Endodermal cell (in vitro differentiated cells): ENCODE results near the gene DCAF5. TPM values are rescaled to one million over a fixed set of nuclear protein-coding genes. Genes with fewer than 3 reads are reported as not detected.

ENCODE experiments used
- DNase-seq: peaks from one replicate; pipeline ENCODE4 v3.0.0-alpha.2; 2017
- H3K27ac ChIP-seq: 2 replicates; pipeline ENCODE4 v1.5.1; 2013; ENCODE audit warnings: mild to moderate bottlenecking, low read depth, low read length, moderate library complexity
- H3K27me3 ChIP-seq: 2 replicates; pipeline ENCODE4 v1.6.1; 2013; ENCODE audit warnings: mild to moderate bottlenecking, low read length, moderate library complexity; ENCODE audit not compliant: insufficient read depth, control insufficient read depth, poor library complexity, severe bottlenecking
- H3K36me3 ChIP-seq: 2 replicates; pipeline ENCODE4 v1.7.0; 2013; ENCODE audit warnings: mild to moderate bottlenecking, low read length, moderate library complexity; ENCODE audit not compliant: control insufficient read depth, insufficient read depth
- H3K4me1 ChIP-seq: one replicate; pipeline ENCODE4 v1.7.0; 2013; ENCODE audit warnings: low read length; ENCODE audit not compliant: control insufficient read depth, insufficient read depth
- H3K4me3 ChIP-seq: 2 replicates; pipeline ENCODE4 v1.5.1; 2013; ENCODE audit warnings: mild to moderate bottlenecking, low read length, moderate library complexity
- H3K9ac ChIP-seq: 2 replicates; pipeline ENCODE4 v1.6.1; 2013; ENCODE audit warnings: mild to moderate bottlenecking, low read length, moderate library complexity; ENCODE audit not compliant: poor library complexity, severe bottlenecking; ENCODE audit errors: extremely low read depth
- H3K9me3 ChIP-seq: 2 replicates; pipeline ENCODE4 v1.6.1; 2013; ENCODE audit warnings: mild to moderate bottlenecking, low read length, moderate library complexity; ENCODE audit not compliant: control insufficient read depth
- H3K27ac Mint-ChIP-seq: 2 replicates; pipeline ENCODE4 v1.8.0; 2020; ENCODE audit warnings: mixed read lengths
- H3K27me3 Mint-ChIP-seq: 2 replicates; pipeline ENCODE4 v1.8.0; 2021; ENCODE audit warnings: mild to moderate bottlenecking, mixed read lengths; ENCODE audit not compliant: insufficient read depth
- H3K36me3 Mint-ChIP-seq: 2 replicates; pipeline ENCODE4 v1.8.0; 2020; ENCODE audit warnings: low read depth, mixed read lengths
- H3K4me1 Mint-ChIP-seq: 2 replicates; pipeline ENCODE4 v1.8.0; 2020; ENCODE audit warnings: mixed read lengths
- H3K4me3 Mint-ChIP-seq: 2 replicates; pipeline ENCODE4 v1.8.0; 2020; ENCODE audit warnings: mild to moderate bottlenecking, moderate library complexity, mixed read lengths
- H3K9me3 Mint-ChIP-seq: 2 replicates; pipeline ENCODE4 v1.8.0; 2020; ENCODE audit warnings: mild to moderate bottlenecking, mixed read lengths
- WGBS, 2 experiments: methylation state at CpG; one replicate each; pipeline versions ENCODE4 v1.1.5 to v1.1.7; 2013; ENCODE audit warnings: missing lambda C conversion rate in 2 of 2, mixed read lengths in 1 of 2; ENCODE audit not compliant: insufficient coverage in 1 of 2, insufficient read length in 1 of 2; 5-methylcytosine and 5-hydroxymethylcytosine counted together
- total RNA-seq, 2 donors: library from RNA; stranded (reverse); fragmentation: NEBNext Ultra II Directional in 1 of 2; extraction: Animal tissue kit (Norgen Biotek cat#: 25700) in 1 of 2; gene quantifications; 2 replicates in 1 of 2; 3 replicates in 1 of 2; pipeline ENCODE4 v1.2.1, GENCODE V29; 2021
- TF ChIP-seq, protein P1 (sequence below): fragments of 200-600 bp; sonication (generic); conservative IDR thresholded peaks from 2 replicates; pipeline ENCODE4 v1.5.0; 2021; ENCODE audit warnings: antibody characterized with exemption, mild to moderate bottlenecking

DCAF5 gene
- total RNA-seq, 2 donors from 2014 or later, result 61.1 to 69.6 TPM

DNA sequence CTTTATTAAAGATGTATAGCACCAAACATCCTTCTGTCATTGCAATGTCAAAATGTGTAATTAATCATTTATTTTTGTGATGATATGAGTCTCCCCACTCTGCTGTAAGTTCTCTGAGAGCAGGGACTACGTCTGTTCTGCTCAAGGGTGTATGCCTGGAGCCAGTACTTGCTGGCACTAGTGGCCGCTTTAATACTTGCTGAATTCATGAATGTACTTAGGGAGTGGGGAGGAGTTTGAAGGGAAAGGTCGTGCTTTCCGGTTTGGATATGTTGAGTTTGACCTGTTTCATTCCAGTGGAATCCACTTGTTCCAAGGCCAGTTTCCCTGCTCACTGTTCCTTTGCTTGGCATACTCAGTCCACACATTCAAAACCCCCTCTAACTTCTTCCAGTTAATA, 1.9 kb upstream of the DCAF5 start:
- peaks cover 19% of the 10 kb centered on the region for H3K4me1 Mint-ChIP-seq
- 33 to 46% methylated on average over 1 to 4 of the region's 4 CpGs for WGBS, 2 experiments
- H3K4me1 ChIP-seq, result no peaks in the 10 kb centered on the region
- H3K27me3 Mint-ChIP-seq, result peaks cover 3% of the 10 kb centered on the region
- no peaks in the 10 kb centered on the region for H3K36me3 Mint-ChIP-seq
- peak; percentile 49 for DNase-seq
- H3K4me3 ChIP-seq, result no peak overlapping the region
- TF ChIP-seq, protein P1, sequence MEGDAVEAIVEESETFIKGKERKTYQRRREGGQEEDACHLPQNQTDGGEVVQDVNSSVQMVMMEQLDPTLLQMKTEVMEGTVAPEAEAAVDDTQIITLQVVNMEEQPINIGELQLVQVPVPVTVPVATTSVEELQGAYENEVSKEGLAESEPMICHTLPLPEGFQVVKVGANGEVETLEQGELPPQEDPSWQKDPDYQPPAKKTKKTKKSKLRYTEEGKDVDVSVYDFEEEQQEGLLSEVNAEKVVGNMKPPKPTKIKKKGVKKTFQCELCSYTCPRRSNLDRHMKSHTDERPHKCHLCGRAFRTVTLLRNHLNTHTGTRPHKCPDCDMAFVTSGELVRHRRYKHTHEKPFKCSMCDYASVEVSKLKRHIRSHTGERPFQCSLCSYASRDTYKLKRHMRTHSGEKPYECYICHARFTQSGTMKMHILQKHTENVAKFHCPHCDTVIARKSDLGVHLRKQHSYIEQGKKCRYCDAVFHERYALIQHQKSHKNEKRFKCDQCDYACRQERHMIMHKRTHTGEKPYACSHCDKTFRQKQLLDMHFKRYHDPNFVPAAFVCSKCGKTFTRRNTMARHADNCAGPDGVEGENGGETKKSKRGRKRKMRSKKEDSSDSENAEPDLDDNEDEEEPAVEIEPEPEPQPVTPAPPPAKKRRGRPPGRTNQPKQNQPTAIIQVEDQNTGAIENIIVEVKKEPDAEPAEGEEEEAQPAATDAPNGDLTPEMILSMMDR, result peak; percentile 24
- H3K4me3 Mint-ChIP-seq, result peak overlapping the region; percentile 24
- no peaks in the 10 kb centered on the region for H3K27me3 ChIP-seq
- no peaks in the 10 kb centered on the region for H3K9me3 Mint-ChIP-seq
- no peak overlapping the region for H3K9ac ChIP-seq
- no peak overlapping the region for H3K27ac Mint-ChIP-seq
- peaks cover 6% of the 10 kb centered on the region for H3K36me3 ChIP-seq
- H3K9me3 ChIP-seq, result no peaks in the 10 kb centered on the region
- H3K27ac ChIP-seq, result no peak overlapping the region

- Histone ChIP-seq H3K27ac (no peak overlapping the region), H3K9ac (peak overlapping the region; percentile 82), H3K9me3 (no peaks in the 10 kb centered on the region), H3K4me3 (peak overlapping the region; percentile 96), H3K4me1 (peaks cover 5% of the 10 kb centered on the region), H3K27me3 (no peaks in the 10 kb centered on the region), H3K36me3 (peaks cover 11% of the 10 kb centered on the region)
- Mint-ChIP-seq H3K4me3 (peak overlapping the region; percentile 90), H3K27me3 (peaks cover 3% of the 10 kb centered on the region), H3K36me3 (peaks cover 2% of the 10 kb centered on the region), H3K4me1 (peaks cover 28% of the 10 kb centered on the region), H3K27ac (peak overlapping the region; percentile 95), H3K9me3 (no peaks in the 10 kb centered on the region)
- 10 to 15% methylated on average over 13 of the region's 13 CpGs for WGBS, 2 experiments
- TF ChIP-seq, protein P1, result no peak
- DNase-seq, result peak; percentile 53
Observed at GRCh38 chr14:69153873-69154270, 953 bp upstream of the DCAF5 start.

DNA sequence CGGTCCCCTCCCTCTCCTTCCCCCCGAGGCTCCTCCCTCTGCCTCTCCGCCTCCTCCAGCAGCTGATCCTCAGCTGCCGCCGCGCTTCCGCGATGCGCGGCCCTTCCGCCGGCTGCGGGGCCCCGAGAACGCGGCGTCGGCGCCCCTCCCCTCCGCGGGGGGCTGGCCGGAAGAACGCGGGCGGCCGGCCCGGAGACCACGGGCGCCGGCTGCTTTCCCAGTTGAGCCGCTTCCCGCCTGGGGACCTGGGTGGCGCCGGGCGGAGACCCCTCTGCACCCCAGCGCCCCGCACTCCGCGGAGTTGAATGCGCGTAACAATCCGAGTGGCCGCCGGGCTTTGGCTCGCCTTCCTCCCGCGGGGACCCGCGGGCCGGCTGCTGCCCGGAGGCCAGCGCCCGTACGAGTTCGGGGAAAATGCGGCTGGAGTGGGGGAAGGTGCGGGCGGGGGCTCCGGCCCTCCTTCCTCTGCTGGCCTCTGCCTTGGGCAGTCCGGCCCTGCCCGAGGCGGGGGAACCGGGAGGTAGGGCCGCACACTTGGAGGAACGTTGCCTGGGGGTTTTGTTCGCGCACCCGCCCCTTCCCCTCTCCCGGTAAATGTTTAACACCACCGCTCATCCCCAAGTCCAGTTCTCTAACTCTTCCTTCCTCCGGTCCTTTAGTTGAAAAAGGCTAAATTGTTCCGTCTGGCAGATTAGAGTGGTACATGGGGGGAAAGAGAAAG, 393 bp upstream of the DCAF5 start:
- H3K27me3 ChIP-seq, result no peaks in the 10 kb centered on the region
- H3K27ac ChIP-seq, result peak overlapping the region; percentile 7
- H3K4me3 ChIP-seq, result peak overlapping the region; percentile 96
- Mint-ChIP-seq H3K27ac (peak overlapping the region; percentile 95), H3K9me3 (no peaks in the 10 kb centered on the region), H3K36me3 (peaks cover 6% of the 10 kb centered on the region), H3K27me3 (no peaks in the 10 kb centered on the region), H3K4me3 (peak overlapping the region; percentile 90), H3K4me1 (peaks cover 32% of the 10 kb centered on the region)
- DNase-seq, result no peak
- H3K36me3 ChIP-seq, result peaks cover 16% of the 10 kb centered on the region
- H3K9me3 ChIP-seq, result no peaks in the 10 kb centered on the region
- peak overlapping the region; percentile 82 for H3K9ac ChIP-seq
- H3K4me1 ChIP-seq, result peaks cover 8% of the 10 kb centered on the region
- WGBS, 2 experiments, result 0 to 1% methylated on average over 19 to 72 of the region's 72 CpGs
- TF ChIP-seq, protein P1, result no peak
